Keratinocyte (primary cell): ENCODE measurements around the gene MLF2. TPM values are rescaled to one million over a fixed set of nuclear protein-coding genes. Genes with fewer than 3 reads are reported as not detected.

Source experiments
- DNase-seq: peaks from one replicate; pipeline ENCODE4 v3.0.0-alpha.2; 2011; ENCODE audit warnings: low read depth, missing footprints, low spot score
- FAIRE-seq: peaks from 2 replicates; lab custom pipeline; 2011; peaks lifted over from hg19 to GRCh38; lab: Jason Lieb, UNC
- H2AFZ ChIP-seq: 2 replicates; pipeline ENCODE4 v1.6.0; 2012; ENCODE audit warnings: low read length, control low read depth, inconsistent platforms; ENCODE audit not compliant: control insufficient read depth
- H3K27ac ChIP-seq: 2 replicates; pipeline ENCODE4 v1.5.1; 2011; ENCODE audit warnings: low read length; ENCODE audit not compliant: control insufficient read depth, insufficient read depth
- H3K27me3 ChIP-seq: 3 replicates; pipeline ENCODE4 v1.6.0; 2011; ENCODE audit warnings: low read length; ENCODE audit not compliant: control insufficient read depth, insufficient read depth; ENCODE audit errors: extremely low read depth
- H3K36me3 ChIP-seq, 2 experiments: 2 replicates in 1 of 2; 3 replicates in 1 of 2; pipeline ENCODE4 v1.5.1; 2011; ENCODE audit warnings: low read length in 2 of 2, mild to moderate bottlenecking in 1 of 2; ENCODE audit not compliant: control insufficient read depth in 2 of 2, insufficient read depth in 2 of 2; ENCODE audit errors: extremely low read depth in 1 of 2
- H3K4me1 ChIP-seq: 3 replicates; pipeline ENCODE4 v1.5.1; 2011; ENCODE audit warnings: low read length; ENCODE audit not compliant: control insufficient read depth, insufficient read depth; ENCODE audit errors: extremely low read depth
- H3K4me2 ChIP-seq: 3 replicates; pipeline ENCODE4 v1.6.0; 2011; ENCODE audit warnings: low read depth, low read length; ENCODE audit not compliant: control insufficient read depth, insufficient read depth; ENCODE audit errors: extremely low read depth
- H3K4me3 ChIP-seq, 3 experiments: fragments of 200-600 bp in 1 of 3; sonication (generic) in 1 of 3; 2 replicates in 2 of 3; 3 replicates in 1 of 3; pipeline ENCODE4 v1.5.1; 2011 to 2016; ENCODE audit warnings: low read length in 3 of 3, mild to moderate bottlenecking in 3 of 3, control low read depth in 2 of 3, inconsistent platforms in 1 of 3, low read depth in 1 of 3, mixed read lengths in 1 of 3, mixed run types in 1 of 3, moderate library complexity in 1 of 3; ENCODE audit not compliant: control insufficient read depth in 2 of 3, insufficient read depth in 2 of 3; ENCODE audit errors: extremely low read depth in 1 of 3
- H3K79me2 ChIP-seq: 2 replicates; pipeline ENCODE4 v1.6.0; 2012; ENCODE audit warnings: low read length; ENCODE audit not compliant: control insufficient read depth, insufficient read depth
- H3K9ac ChIP-seq: 3 replicates; pipeline ENCODE4 v1.6.0; 2011; ENCODE audit warnings: low read length; ENCODE audit not compliant: control insufficient read depth, insufficient read depth; ENCODE audit errors: extremely low read depth
- H3K9me1 ChIP-seq: 3 replicates; pipeline ENCODE4 v1.6.0; 2011; ENCODE audit warnings: low read length; ENCODE audit not compliant: control insufficient read depth, insufficient read depth; ENCODE audit errors: extremely low read depth
- H3K9me3 ChIP-seq: 2 replicates; pipeline ENCODE4 v1.5.1; 2012; ENCODE audit warnings: low read depth, low read length; ENCODE audit not compliant: control insufficient read depth
- H4K20me1 ChIP-seq: 3 replicates; pipeline ENCODE4 v1.6.0; 2011; ENCODE audit warnings: low read length; ENCODE audit not compliant: control insufficient read depth, insufficient read depth; ENCODE audit errors: extremely low read depth
- EZH2 ChIP-seq: IDR thresholded peaks from one replicate; pipeline ENCODE4 v1.6.1; 2012; ENCODE audit warnings: inconsistent platforms, mild to moderate bottlenecking, low read length, moderate library complexity
- dilution Hi-C: fragments of 300-500 bp; cut with MboI; formaldehyde crosslinking; loops from one replicate; pipeline ENCODE4 v1.7.0; 2020; ENCODE audit warnings: low sequenced_read_pairs; ENCODE audit not compliant: extremely low pct_ligation_motif_present
- polyA plus RNA-seq, 5 experiments: library from polyadenylated mRNA; depleted of rRNA in 3 of 5; stranded (reverse) in 3 of 5; stranded (forward) in 1 of 5; unstranded in 1 of 5; fragments of >200 nt; gene quantifications; 1 replicate in 1 of 5; 2 replicates in 3 of 5; 3 replicates in 1 of 5; pipeline versions ENCODE4 v1.2.1 to v1.2.3, GENCODE V29; 2011 to 2012; ENCODE audit warnings: missing spikeins in 2 of 5, low read depth in 1 of 5, low replicate concordance in 1 of 5
- TF ChIP-seq, protein P1 (sequence below), 3 experiments: IDR thresholded peaks in 1 of 3; conservative IDR thresholded peaks in 1 of 3; optimal IDR thresholded peaks in 1 of 3; 2 replicates in 2 of 3; 3 replicates in 1 of 3; pipeline versions ENCODE3 to v1.5.1; 2011; ENCODE audit warnings: low read length in 3 of 3, mild to moderate bottlenecking in 3 of 3, moderate library complexity in 2 of 3, control low read depth in 1 of 3, inconsistent platforms in 1 of 3; ENCODE audit not compliant: insufficient read depth in 2 of 3; ENCODE audit errors: extremely low read depth in 1 of 3

MLF2 gene
- polyA plus RNA-seq, 1 donor (not counting 4 experiments of a cell fraction or from before 2014, with no cell fraction given): 317 TPM

DNA sequence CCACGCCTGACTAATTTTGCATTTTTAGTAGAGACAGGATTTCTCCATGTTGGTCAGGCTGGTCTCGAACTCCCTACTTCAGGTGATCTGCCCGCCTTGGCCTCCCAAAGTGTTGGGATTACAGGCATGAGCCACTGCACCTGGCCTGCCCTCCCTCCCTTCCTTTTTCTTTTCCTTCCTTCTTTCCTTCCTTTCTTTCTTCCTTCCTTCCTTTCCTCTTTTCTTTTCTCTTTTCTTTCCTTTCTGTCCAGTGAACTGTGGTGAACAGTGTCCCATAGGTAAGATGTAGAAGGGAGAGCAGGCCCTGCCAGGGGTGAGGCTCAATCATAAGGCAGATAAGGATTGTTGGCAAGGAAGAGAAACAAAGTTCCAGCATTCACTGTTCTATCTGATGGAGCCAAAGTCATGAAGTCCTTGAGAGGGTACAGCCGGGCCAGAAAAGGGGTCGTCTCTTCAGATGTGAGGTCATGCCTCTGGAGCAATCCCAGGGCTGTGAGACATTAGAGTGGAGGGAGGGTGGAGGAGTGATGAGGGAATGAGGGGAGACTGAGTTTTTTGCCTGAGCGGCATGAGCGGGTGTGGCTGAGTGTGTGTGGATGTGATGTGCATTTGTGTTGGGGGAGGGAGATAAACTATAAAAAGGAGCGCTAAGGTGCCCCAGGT, 4.2 kb upstream of the MLF2 start:
- no peak overlapping the region for H3K4me2 ChIP-seq
- H3K4me3 ChIP-seq: no peak overlapping the region
- no peak overlapping the region for H3K27ac ChIP-seq
- dilution Hi-C loops: no loop called here
- no peaks in the 10 kb centered on the region for H3K27me3 ChIP-seq
- no peaks in the 10 kb centered on the region for H4K20me1 ChIP-seq
- H3K9me1 ChIP-seq: no peaks in the 10 kb centered on the region
- H3K36me3 ChIP-seq: no peaks in the 10 kb centered on the region
- peak overlapping the region; percentile 8 for H2AFZ ChIP-seq
- H3K4me1 ChIP-seq: peaks cover 5% of the 10 kb centered on the region
- DNase-seq (no peak), FAIRE-seq (no peak)
- H3K79me2 ChIP-seq: peaks cover 8% of the 10 kb centered on the region
- TF ChIP-seq, protein P1, sequence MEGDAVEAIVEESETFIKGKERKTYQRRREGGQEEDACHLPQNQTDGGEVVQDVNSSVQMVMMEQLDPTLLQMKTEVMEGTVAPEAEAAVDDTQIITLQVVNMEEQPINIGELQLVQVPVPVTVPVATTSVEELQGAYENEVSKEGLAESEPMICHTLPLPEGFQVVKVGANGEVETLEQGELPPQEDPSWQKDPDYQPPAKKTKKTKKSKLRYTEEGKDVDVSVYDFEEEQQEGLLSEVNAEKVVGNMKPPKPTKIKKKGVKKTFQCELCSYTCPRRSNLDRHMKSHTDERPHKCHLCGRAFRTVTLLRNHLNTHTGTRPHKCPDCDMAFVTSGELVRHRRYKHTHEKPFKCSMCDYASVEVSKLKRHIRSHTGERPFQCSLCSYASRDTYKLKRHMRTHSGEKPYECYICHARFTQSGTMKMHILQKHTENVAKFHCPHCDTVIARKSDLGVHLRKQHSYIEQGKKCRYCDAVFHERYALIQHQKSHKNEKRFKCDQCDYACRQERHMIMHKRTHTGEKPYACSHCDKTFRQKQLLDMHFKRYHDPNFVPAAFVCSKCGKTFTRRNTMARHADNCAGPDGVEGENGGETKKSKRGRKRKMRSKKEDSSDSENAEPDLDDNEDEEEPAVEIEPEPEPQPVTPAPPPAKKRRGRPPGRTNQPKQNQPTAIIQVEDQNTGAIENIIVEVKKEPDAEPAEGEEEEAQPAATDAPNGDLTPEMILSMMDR (optimal IDR thresholded peaks at IDR 0.05 in 1 of 3, IDR thresholded peaks at IDR 0.05 in 1 of 3, conservative IDR thresholded peaks at IDR 0.05 in 1 of 3; ENCODE audit: extremely low read depth in 1 of 3, insufficient read depth in 2 of 3, low read length in 3 of 3): no peak
- TF ChIP-seq EZH2: no peak
- H3K9me3 ChIP-seq: no peaks in the 10 kb centered on the region
- H3K9ac ChIP-seq: no peak overlapping the region

DNA sequence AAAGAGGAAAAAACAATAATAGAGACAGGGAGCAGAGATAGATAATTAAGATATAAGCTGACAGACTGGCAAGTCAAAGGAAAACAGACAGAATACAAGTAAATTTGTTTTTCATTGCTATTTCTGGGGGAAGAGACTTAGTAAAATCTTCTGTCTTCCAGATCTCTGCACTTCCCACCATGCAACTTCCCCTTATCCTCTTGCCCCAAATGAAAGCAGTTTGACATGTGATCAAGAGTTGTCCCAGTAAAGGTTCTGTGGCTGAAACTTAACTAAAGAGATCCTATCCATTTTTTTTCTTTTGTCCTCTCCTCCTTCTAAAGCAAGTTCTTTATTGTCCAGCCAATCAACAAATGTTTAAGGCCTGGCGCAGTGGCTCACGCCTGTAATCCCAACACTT, 1.5 kb upstream of the MLF2 start:
- Histone ChIP-seq H3K4me2 (no peak overlapping the region), H3K9ac (no peak overlapping the region), H4K20me1 (peaks cover 2% of the 10 kb centered on the region), H3K79me2 (peaks cover 28% of the 10 kb centered on the region), H3K4me3 (no peak overlapping the region), H3K27me3 (no peaks in the 10 kb centered on the region), H3K9me3 (no peaks in the 10 kb centered on the region), H3K36me3 (peaks cover 13 to 24% of the 10 kb centered on the region in 2 experiments), H2AFZ (no peak overlapping the region), H3K27ac (no peak overlapping the region), H3K4me1 (peaks cover 25% of the 10 kb centered on the region), H3K9me1 (no peaks in the 10 kb centered on the region)
- DNase-seq (no peak), FAIRE-seq (no peak)
- TF ChIP-seq, protein P1 (optimal IDR thresholded peaks at IDR 0.05 in 1 of 3, IDR thresholded peaks at IDR 0.05 in 1 of 3, conservative IDR thresholded peaks at IDR 0.05 in 1 of 3; ENCODE audit: extremely low read depth in 1 of 3, insufficient read depth in 2 of 3, low read length in 3 of 3): no peak
- TF ChIP-seq EZH2: no peak
- dilution Hi-C loops: no loop called here
